HG03280 (cell line): ENCODE measurements around the gene ZBTB38.

Experiments used
- ATAC-seq: cut with Tn5 transposase; IDR thresholded peaks from one replicate; pipeline ENCODE4 v1.9.1; 2021; ENCODE audit warnings: mild to moderate bottlenecking, moderate library complexity; ENCODE audit not compliant: unreplicated experiment

Gene ZBTB38

GRCh38 chr3:141385406-141386125, 17.3 kb downstream of the ZBTB38 start:
- ATAC-seq: no peak

DNA sequence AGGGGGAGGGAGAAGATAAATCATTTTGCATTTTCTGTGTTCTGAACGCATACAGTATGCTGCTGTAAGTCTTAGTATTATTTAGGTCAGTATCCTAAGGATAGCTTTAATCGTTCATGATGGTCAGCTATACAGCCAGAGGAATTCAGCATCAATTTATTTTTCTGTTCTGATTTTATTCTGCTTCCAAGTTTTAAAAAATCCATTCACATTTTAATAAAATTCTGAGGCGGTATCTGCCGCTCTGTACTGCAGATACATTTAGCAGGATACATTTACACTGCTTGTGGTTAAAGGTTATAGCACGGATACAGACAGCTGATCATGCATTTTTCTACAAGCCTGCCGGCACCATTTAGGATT, 17.8 kb downstream of the ZBTB38 start:
- ATAC-seq: no peak

DNA sequence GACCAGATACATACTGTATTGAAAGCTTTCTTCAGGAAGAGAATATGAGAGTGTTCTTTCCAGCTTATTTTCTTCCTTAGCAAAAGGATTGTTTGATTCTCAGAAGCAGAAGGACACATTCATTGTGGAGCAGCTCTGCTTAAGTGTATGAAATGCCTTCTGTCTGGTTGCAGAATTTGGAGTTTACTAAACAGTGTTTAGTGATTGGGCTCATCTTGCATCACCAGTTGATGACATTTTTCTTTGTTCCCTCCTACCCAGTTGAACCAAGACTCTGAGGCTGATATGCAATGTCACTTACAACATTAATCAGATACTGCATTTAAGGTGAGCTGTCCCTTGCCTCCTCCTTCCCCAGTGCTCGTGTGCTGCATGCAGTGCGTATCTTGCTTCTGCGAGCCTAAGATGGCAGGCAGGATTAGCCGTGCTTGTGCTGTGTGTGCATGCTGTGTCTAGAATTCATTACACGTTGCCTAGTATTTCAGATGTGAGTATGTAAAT, 18.4 kb downstream of the ZBTB38 start:
- ATAC-seq: no peak

GRCh38 chr3:141387516-141387915, 19.2 kb downstream of the ZBTB38 start:
- no peak for ATAC-seq

- no peak for ATAC-seq
Observed at GRCh38 chr3:141388395-141388794, 20.1 kb downstream of the ZBTB38 start.

DNA sequence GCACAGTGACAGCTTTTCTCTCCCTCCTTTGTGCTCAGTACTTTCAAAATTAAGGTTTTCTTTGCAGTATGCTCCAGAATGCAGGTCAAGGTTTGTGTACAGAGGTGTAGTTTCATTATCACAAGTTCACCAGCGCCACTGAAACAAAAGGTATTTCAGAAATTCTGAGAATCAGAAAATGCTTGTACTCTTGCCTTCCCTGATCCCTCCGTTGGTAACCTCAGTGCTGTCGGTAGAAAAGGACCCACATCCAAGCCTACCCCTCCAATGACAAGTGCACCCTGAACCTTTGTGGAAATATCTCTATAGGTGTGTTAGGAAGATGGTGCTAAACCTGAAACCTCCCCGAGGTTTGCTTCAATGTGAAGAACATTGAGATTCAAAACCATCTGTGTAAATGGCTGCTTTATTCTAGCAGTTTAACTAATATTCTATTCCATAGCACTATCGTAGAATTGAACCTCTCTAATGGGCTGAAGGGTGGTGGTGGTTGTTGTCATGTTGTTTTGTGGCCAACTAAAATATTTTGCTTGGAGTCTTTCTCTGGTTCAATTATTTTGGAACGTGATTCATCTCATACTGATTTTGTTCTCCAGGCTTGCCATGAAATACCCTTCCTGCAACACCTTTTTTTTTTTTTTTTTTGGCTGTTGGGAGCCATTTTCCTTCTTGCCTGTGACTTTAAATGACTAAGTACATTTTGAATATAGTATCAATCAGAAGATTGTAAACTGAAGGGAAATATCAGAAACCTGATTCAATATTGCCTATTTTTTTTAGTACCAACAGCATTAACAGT, 20.7 kb downstream of the ZBTB38 start:
- ATAC-seq: no peak

- no peak for ATAC-seq
Observed at GRCh38 chr3:141389703-141390102, 21.4 kb downstream of the ZBTB38 start.

DNA sequence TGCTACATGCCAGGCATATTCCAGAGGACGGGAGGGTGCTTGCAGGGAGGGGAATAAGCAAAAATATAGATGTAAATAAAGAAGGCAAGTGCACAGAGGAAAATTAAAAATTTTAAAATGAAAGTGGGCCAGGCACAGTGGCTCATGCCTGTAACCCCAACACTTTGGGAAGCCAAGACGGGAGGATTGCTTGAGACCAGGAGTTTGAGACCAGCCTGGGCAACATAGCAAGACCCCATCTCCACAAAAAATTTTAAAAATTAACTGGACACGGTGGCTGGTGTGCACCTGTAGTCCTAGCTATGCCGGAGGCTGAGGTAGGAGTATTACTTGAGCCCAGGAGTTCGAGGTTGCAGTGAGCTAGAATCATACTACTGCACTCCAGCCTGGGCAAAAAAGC, 22.4 kb downstream of the ZBTB38 start:
- no peak for ATAC-seq

GRCh38 chr3:141391298-141391990, 23.1 kb downstream of the ZBTB38 start:
- ATAC-seq: no peak

DNA sequence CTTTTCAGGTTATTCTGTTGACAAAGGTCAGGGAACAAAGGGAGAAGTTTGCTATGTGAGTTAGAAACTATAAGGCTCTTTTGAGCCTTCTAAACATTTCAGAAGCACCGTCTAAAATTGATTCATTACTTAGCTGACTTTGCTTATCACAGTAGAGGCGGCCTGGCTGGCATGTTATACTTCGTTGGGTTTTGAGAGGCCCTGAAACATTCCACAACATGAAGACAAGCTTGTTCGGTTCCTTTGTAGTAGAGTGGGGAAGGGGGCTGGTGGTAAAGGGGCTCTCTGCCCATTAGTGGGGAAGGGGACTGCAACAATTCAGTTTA, 23.6 kb downstream of the ZBTB38 start:
- no peak for ATAC-seq

- no peak for ATAC-seq
Observed at GRCh38 chr3:141392416-141392815, 24.1 kb downstream of the ZBTB38 start.

DNA sequence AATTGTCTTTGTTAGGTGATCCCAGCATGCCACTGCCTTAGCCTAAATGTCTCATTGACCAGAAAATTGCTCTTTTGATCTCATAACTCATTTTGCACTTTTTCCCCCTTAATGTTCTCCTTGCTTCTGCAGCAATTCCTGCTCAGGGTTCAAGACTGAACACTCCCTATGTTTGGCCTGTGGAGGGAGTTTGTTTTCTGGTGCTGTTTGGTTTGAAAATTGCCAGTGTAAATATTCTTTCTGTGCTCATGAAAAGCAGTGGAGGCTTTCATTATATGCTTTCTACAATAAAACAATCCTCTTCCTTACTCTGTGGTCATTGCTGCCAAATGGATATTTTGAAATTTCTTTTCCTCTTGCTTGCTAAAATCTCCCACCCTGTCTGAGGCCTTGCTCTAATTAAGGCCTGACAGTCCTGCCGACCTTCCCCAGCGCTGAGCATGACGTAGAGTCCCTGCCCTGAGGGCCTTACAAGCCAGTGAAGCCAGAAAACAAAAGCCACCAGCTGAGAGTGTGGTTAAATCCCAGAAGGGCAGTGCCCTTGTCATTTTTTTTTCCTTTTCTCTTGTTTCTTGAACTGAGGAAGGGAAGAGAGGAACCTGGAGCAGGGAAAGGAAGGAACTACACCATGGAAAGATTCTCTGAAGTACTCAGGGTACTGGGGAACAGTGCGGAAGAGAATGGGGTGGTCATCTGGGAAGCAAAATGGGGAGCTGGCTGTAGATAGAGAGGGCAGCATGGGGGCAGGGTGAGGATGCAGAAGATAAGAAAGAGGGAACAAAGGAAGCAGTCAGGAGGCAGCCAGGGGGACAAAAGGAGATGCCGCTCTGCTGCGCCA, 24.8 kb downstream of the ZBTB38 start:
- no peak for ATAC-seq

DNA sequence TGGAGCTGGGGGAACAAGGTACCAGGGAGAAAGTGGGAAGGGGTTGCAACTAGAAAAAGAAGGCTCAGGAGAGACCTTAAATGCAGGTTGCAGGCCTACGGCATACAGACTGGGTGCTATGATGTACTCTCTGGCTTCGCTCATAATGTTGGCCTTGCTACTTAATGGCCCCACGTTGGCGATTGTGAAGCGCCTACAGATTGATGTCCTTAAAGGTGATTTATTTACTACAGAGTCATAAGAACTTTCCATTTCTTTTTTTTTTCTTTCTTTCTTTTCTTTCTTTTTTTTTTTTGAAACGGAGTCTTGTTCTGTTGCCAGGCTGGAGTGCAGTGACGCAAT, 25.4 kb downstream of the ZBTB38 start:
- ATAC-seq: no peak

- ATAC-seq: no peak
Observed at GRCh38 chr3:141394560-141394959, 26.3 kb downstream of the ZBTB38 start.

DNA sequence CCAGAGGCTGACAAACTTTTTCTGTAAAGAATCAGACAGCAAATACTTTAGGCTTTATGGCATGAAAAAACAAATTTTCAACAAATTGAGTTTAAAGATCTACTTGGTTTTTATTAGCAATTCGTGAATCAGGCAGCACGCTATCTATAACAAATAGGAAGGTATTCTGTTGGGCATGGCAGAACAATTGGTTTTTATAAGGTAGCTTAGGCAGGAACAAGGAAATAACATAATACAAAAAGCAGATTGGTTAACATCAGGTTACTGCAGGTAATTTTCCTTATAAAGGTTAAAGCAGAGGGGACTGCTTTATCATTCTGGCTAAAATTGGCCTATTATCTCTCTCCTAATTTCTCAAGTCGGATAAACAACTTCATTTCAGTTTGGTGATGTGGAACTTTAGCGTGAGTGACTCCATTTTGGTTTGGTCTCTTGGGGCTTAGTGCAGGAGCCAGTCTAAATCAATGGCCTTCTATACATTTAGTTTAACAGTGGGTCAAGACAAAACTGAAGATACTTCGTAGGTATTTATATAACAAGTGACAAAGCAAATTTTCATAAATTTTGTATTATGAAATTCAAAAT, 26.8 kb downstream of the ZBTB38 start:
- no peak for ATAC-seq

DNA sequence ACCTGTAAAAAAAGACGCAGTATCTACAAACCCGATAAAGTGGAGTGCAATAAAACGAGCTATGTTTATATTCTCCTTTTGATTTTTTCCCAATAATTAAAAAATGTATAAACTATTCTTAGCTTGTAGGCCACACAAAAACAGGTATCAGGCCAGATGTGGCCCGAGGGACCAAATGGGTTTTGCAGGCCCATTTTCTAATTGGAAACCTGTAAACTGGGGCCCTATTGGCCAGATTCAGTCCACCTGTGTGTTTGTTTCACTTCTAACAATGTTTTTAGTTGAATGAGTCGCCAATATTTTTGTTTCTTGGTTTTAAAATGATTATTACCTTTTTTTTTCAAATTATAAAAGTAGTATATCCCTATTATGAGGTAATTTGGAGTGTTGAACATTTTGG, 29.7 kb downstream of the ZBTB38 start:
- ATAC-seq: no peak

DNA sequence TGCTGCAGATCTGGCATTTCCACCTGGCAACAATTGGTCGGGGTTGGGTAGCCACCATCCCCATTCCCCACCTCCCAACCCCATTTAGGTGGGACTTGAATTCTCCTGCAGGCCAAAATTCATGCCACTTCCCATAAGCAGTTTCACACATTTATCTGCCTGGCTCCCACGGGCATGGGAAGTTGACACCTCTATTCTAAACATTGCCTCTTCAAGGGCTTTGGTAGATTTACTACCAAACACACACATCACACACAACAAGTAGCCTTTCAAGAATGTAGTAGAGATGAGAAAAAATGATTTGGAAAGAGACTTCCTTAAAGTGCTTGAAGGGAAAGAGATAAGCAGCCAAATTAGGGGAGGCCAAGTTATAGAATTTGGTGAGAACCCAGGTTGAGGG, 30.9 kb downstream of the ZBTB38 start:
- ATAC-seq: no peak

DNA sequence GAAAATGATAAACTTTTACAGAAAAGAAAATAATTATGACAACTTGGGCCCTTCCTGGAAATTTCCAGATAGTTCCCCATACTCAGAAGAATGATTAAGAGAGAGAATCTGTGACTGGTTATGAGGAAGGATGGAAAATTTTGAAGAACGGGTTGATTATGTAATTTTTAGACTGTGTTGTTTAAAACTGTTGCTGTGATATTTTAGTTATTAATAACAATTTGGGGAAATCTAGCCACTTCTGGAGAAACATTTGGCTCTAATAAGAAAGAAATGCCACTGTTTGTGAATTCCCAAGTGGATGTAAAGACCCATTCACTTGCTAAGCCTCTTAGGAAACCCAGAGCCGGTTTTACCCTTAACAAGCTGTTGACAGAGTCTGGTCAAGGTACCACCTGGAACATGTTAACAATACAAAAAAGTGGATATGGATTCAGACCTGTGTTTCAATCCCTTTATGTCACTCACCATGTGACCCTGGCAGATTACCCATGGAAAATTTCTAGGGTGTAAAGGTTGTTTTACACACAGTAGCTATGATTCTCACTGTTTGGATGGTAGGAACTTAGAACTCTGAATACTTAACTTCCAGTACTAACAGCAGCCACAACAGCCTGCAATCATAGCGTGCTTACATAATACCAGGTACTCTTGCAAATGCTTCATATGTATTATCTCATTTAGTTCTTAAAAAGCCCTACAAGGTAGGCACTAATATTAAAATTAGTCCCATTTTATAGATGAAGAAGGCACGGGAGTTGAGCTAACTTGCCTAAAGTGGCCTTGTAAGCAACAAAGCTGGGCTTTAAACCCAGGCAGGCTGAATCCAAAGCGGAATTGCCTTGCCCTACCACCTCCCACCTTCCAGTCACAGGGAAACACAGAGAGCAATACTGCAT, 32.0 kb downstream of the ZBTB38 start:
- no peak for ATAC-seq

DNA sequence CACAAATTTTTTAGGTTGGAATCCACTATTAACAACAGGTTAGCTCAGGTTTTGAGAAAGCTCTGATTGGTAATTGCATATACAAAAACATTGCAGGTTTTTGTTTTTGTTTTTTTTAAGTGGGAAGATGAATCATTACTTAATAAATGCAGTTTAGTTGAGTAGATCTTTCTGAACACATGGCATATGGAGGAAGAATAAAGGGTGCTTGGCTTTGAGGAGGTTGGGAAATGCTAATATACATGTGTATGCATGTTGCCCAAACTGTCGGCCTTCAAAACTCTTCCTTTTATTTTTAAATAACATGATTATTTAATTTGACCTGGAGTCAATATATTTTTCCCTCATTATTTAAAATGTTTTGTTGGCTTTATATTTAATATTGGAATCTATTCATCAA, 32.8 kb downstream of the ZBTB38 start:
- ATAC-seq: no peak
